HCT116 (cell line): ENCODE data around the gene GFI1B. TPM values are rescaled to one million over a fixed set of nuclear protein-coding genes. Genes with fewer than 3 reads are reported as not detected.

Experiments used
- ATAC-seq: fragments of 200-7000 bp; cut with Tn5 transposase; 2 replicates; pipeline ENCODE4 v1.9.1; 2020; ENCODE audit warnings: mild to moderate bottlenecking, moderate library complexity
- BruUV-seq: library from RNA; stranded (reverse); fragments of 400-500 nt; replicated peaks from 2 replicates; lab custom pipeline; 2021; lab: Mats Ljungman, UMichigan
- CTCF ChIA-PET: fragments of 300-600 bp; sonication (Branson Sonifier 250); formaldehyde crosslinking; loops from one replicate; lab custom pipeline; 2021; ENCODE audit warnings: antibody characterized with exemption; lab: Charles Lee
- POLR2A ChIA-PET: fragments of 300-600, 350-600 bp; sonication (Branson Sonifier 250); formaldehyde crosslinking; loops from one replicate; lab custom pipeline; 2021; ENCODE audit warnings: antibody characterized with exemption; lab: Charles Lee
- RAD21 ChIA-PET, 2 experiments: fragments of 300-600 bp; sonication (Branson Sonifier 250); formaldehyde crosslinking; loops; one replicate each; lab custom pipeline; 2023; ENCODE audit warnings: low total read pairs in 2 of 2; ENCODE audit not compliant: uncharacterized antibody in 2 of 2, unreplicated experiment in 2 of 2, low non-redundant PET in 1 of 2; lab: Charles Lee
- DNase-seq: peaks from one replicate; pipeline ENCODE4 v3.0.0-alpha.2; 2010; ENCODE audit warnings: low read depth, low spot score
- H2AFZ ChIP-seq: fragments of 200-600 bp; shearing (Covaris generic), sonication (generic); 2 replicates; pipeline ENCODE4 v1.6.1; 2017; ENCODE audit warnings: low read depth, mixed run types, mixed read lengths, antibody characterized with exemption, low read length; ENCODE audit not compliant: poor library complexity, severe bottlenecking
- H3K27ac ChIP-seq: 2 replicates; pipeline ENCODE4 v1.5.1; 2012; ENCODE audit warnings: low read depth, low read length
- H3K27me3 ChIP-seq: fragments of 200-600 bp; sonication (generic); 2 replicates; pipeline ENCODE4 v1.6.1; 2016; ENCODE audit warnings: mixed run types, low read length, mixed read lengths; ENCODE audit not compliant: insufficient read depth
- H3K36me3 ChIP-seq, 2 experiments: fragments of 200-500 bp in 1 of 2; fragments of 200-600 bp in 1 of 2; sonication (Bioruptor generic) in 1 of 2; sonication (generic) in 1 of 2; 2 replicates each; pipeline versions ENCODE4 v1.5.1 to v1.6.1; 2014 to 2016; ENCODE audit warnings: low read length in 2 of 2, inconsistent platforms in 1 of 2, mixed read lengths in 1 of 2, mixed run types in 1 of 2; ENCODE audit not compliant: insufficient read depth in 2 of 2, control insufficient read depth in 1 of 2
- H3K4me1 ChIP-seq, 2 experiments: fragments of 200-600 bp in 1 of 2; sonication (generic) in 1 of 2; 2 replicates each; pipeline versions ENCODE4 v1.5.1 to v1.6.1; 2012 to 2017; ENCODE audit warnings: low read length in 2 of 2, inconsistent platforms in 1 of 2, mild to moderate bottlenecking in 1 of 2, mixed read lengths in 1 of 2, mixed run types in 1 of 2, moderate library complexity in 1 of 2; ENCODE audit not compliant: insufficient read depth in 2 of 2, control insufficient read depth in 1 of 2
- H3K4me2 ChIP-seq: fragments of 200-600 bp; sonication (generic); 2 replicates; pipeline ENCODE4 v1.6.1; 2017; ENCODE audit warnings: mixed run types, low read length, mixed read lengths
- H3K4me3 ChIP-seq, 2 experiments: fragments of 200-600 bp in 1 of 2; sonication (generic) in 1 of 2; replicated peaks in 1 of 2; 2 replicates each; pipeline ENCODE4 v1.5.1; 2011 to 2016; ENCODE audit warnings: low read length in 2 of 2, control low read depth in 1 of 2, low read depth in 1 of 2, mild to moderate bottlenecking in 1 of 2, mixed read lengths in 1 of 2, mixed run types in 1 of 2
- H3K79me2 ChIP-seq: fragments of 200-600 bp; sonication (generic); 2 replicates; pipeline ENCODE4 v1.6.1; 2017; ENCODE audit warnings: mild to moderate bottlenecking, mixed run types, low read length, moderate library complexity, mixed read lengths; ENCODE audit not compliant: insufficient read depth
- H3K9ac ChIP-seq: fragments of 200-600 bp; sonication (generic); 2 replicates; pipeline ENCODE4 v1.6.1; 2016; ENCODE audit warnings: low read length, mixed read lengths
- H3K9me2 ChIP-seq: fragments of 200-600 bp; sonication (generic), shearing (Covaris generic); 2 replicates; pipeline ENCODE4 v1.6.1; 2017; ENCODE audit warnings: mixed run types, mild to moderate bottlenecking, moderate library complexity; ENCODE audit not compliant: insufficient read depth
- H3K9me3 ChIP-seq, 2 experiments: fragments of 200-500 bp in 1 of 2; fragments of 200-600 bp in 1 of 2; sonication (Bioruptor generic) in 1 of 2; sonication (generic) in 1 of 2; 2 replicates each; pipeline ENCODE4 v1.6.1; 2014 to 2017; ENCODE audit warnings: low read length in 2 of 2, mixed read lengths in 2 of 2, inconsistent platforms in 1 of 2, low read depth in 1 of 2, mild to moderate bottlenecking in 1 of 2, mixed run types in 1 of 2, moderate library complexity in 1 of 2; ENCODE audit not compliant: control insufficient read depth in 1 of 2, insufficient read depth in 1 of 2
- H4K20me1 ChIP-seq: fragments of 200-600 bp; sonication (generic), shearing (Covaris generic); 2 replicates; pipeline ENCODE4 v1.6.1; 2017; ENCODE audit warnings: mixed run types, mild to moderate bottlenecking, moderate library complexity; ENCODE audit not compliant: insufficient read depth
- CBX3 ChIP-seq: IDR thresholded peaks from 2 replicates; pipeline ENCODE4 v1.6.1; 2012; ENCODE audit warnings: low read depth
- CEBPB ChIP-seq: IDR thresholded peaks from 2 replicates; pipeline ENCODE4 v1.6.1; 2012; ENCODE audit warnings: low read depth
- EGR1 ChIP-seq: IDR thresholded peaks from 2 replicates; pipeline ENCODE4 v1.6.1; 2012; ENCODE audit warnings: low read depth
- ELF1 ChIP-seq: IDR thresholded peaks from 2 replicates; pipeline ENCODE4 v1.6.1; 2012; ENCODE audit warnings: low read depth, borderline replicate concordance
- EZH2phosphoT487 ChIP-seq: fragments of 200-600 bp; IDR thresholded peaks from 2 replicates; pipeline ENCODE4 v1.6.1; 2018; ENCODE audit warnings: antibody characterized with exemption, borderline replicate concordance
- FOSL1 ChIP-seq: IDR thresholded peaks from 2 replicates; pipeline ENCODE4 v1.6.1; 2012; ENCODE audit warnings: low read depth
- JUND ChIP-seq: IDR thresholded peaks from 2 replicates; pipeline ENCODE4 v1.6.1; 2012
- MAX ChIP-seq: IDR thresholded peaks from 2 replicates; pipeline ENCODE4 v1.6.1; 2012
- POLR2A ChIP-seq: IDR thresholded peaks from 2 replicates; pipeline ENCODE4 v1.7.0; 2011; ENCODE audit warnings: borderline replicate concordance; ENCODE audit not compliant: insufficient read depth, insufficient read length; ENCODE audit errors: extremely low read depth
- POLR2AphosphoS5 ChIP-seq: IDR thresholded peaks from 2 replicates; pipeline ENCODE4 v1.6.1; 2011; ENCODE audit warnings: mild to moderate bottlenecking, low read depth, low read length, moderate library complexity
- RAD21 ChIP-seq: IDR thresholded peaks from 2 replicates; pipeline ENCODE4 v1.6.1; 2012; ENCODE audit warnings: low read depth, mild to moderate bottlenecking
- REST ChIP-seq: IDR thresholded peaks from 2 replicates; pipeline ENCODE4 v1.6.1; 2012; ENCODE audit warnings: low read depth
- SP1 ChIP-seq: IDR thresholded peaks from 2 replicates; pipeline ENCODE4 v1.6.1; 2012; ENCODE audit warnings: low read depth
- SRF ChIP-seq: IDR thresholded peaks from 2 replicates; pipeline ENCODE4 v1.6.1; 2012; ENCODE audit warnings: low read depth
- ZBTB33 ChIP-seq: IDR thresholded peaks from 2 replicates; pipeline ENCODE4 v1.6.1; 2011; ENCODE audit warnings: mild to moderate bottlenecking, low read length, moderate library complexity; ENCODE audit not compliant: insufficient replicate concordance; ENCODE audit errors: extremely low read depth
- ZFX ChIP-seq: fragments of 450-650 bp; IDR thresholded peaks from 2 replicates; pipeline ENCODE4 v1.6.1; 2017
- intact Hi-C: fragments of 100-400 bp; cut with micrococcal nuclease; formaldehyde crosslinking; loops from 2 replicates; pipeline ENCODE4 v1.10.0; 2022
- total RNA-seq: library from RNA; stranded (reverse); gene quantifications from one replicate; pipeline ENCODE4 v1.2.1, GENCODE V29; 2021; ENCODE audit not compliant: unreplicated experiment

The GFI1B gene
- total RNA-seq, 1 experiment from 2014 or later = 0.20 TPM

DNA sequence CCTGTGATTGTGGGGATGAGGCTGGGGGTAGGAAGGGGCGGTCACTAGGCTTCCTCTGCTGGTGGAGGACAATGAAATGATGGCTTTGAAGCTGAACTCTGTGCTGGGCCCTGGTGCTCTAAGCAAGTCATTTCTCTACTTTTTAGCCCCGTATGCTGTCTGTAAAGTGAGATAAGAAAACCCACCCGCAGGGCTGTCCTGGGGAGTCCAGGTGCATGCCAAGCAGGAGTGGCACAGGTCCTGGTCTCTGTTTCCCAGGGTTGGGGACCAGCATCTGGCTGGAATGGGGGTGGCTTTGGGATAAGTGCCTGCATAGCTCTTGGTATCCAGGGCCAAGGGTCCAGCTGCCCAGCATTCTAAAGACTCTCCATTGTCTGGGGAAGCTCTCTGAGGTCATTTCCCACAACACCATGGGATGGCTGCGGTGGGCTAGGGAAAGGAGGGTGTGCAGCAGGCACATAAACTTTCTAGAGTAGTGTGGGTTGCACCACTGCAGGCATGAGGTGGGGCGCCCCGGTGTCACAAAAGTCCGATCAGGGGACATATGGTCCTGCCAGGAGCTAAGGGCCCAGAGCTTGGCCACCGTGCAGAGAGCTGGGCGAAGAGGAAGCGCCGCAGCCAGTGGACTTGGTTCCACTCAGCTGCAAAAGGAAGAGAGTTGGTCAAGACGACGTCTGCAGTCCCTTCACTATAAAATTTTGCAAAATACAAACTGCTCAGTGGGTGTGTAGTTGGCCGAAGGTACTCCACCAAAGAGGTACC lies 26.7 kb downstream of the GFI1B start:
- Histone ChIP-seq H2AFZ (no peak overlapping the region), H3K36me3 (no peaks in the 10 kb centered on the region), H3K79me2 (no peaks in the 10 kb centered on the region), H3K4me3 (no peak overlapping the region), H3K4me2 (no peak overlapping the region), H3K27ac (no peak overlapping the region), H4K20me1 (no peaks in the 10 kb centered on the region), H3K9ac (no peak overlapping the region), H3K9me2 (no peaks in the 10 kb centered on the region), H3K9me3 (no peaks in the 10 kb centered on the region), H3K27me3 (no peaks in the 10 kb centered on the region), H3K4me1 (no peaks in the 10 kb centered on the region)
- ChIA-PET CTCF (interaction anchor here (2.9 kb wide), 1 partner anchor 17 kb away, joined by 9 read pairs; no protein-coding TSS in a partner anchor), RAD21 (interaction anchor here in 1 of 2 experiments (0.6 kb wide), 1 partner anchor 197 kb away, joined by 3 read pairs; no protein-coding TSS in a partner anchor), POLR2A (no interaction called here)
- no TSS peak for BruUV-seq
- ATAC-seq = no peak
- no peak for TF ChIP-seq POLR2AphosphoS5
- TF ChIP-seq MAX = no peak
- TF ChIP-seq EZH2phosphoT487 = no peak
- no peak for DNase-seq
- intact Hi-C loops = no loop called here

GRCh38 chr9:133005957-133006356 lies 27.5 kb downstream of the GFI1B start:
- Histone ChIP-seq H3K4me2 (no peak overlapping the region), H3K9me2 (no peaks in the 10 kb centered on the region), H3K27me3 (no peaks in the 10 kb centered on the region), H4K20me1 (no peaks in the 10 kb centered on the region), H3K9ac (no peak overlapping the region), H3K4me3 (no peak overlapping the region), H3K36me3 (no peaks in the 10 kb centered on the region), H3K79me2 (no peaks in the 10 kb centered on the region), H3K27ac (no peak overlapping the region), H3K9me3 (0 out of 4 replicates have a peak, but pooled peaks cover 0 to 3% of the 10 kb centered on the region in 2 experiments), H2AFZ (no peak overlapping the region), H3K4me1 (no peaks in the 10 kb centered on the region)
- no peak for ATAC-seq
- no TSS peak for BruUV-seq
- POLR2A ChIA-PET = no interaction called here
- CTCF ChIA-PET = no interaction called here
- DNase-seq = no peak
- intact Hi-C loops = no loop called here
- RAD21 ChIA-PET = no interaction called here
- TF ChIP-seq ELF1 = no peak
- no peak for TF ChIP-seq SP1
- TF ChIP-seq ZBTB33 = no peak
- TF ChIP-seq EZH2phosphoT487 = no peak
- no peak for TF ChIP-seq RAD21
- TF ChIP-seq CEBPB = no peak
- TF ChIP-seq REST = no peak
- TF ChIP-seq ZFX = no peak
- no peak for TF ChIP-seq POLR2A
- no peak for TF ChIP-seq CBX3
- no peak for TF ChIP-seq JUND
- TF ChIP-seq POLR2AphosphoS5 = no peak
- TF ChIP-seq SRF = no peak
- TF ChIP-seq EGR1 = no peak
- TF ChIP-seq FOSL1 = no peak
